Fibroblast of skin of right biceps (primary cell): Measurements from ENCODE around the gene NXN.
"Not testable (repeated sequence)": the region's sequence is repeated elsewhere in the genome, so short reads cannot be mapped to it uniquely, and the experiment has no call there.

Source experiments
- DNase-seq: peaks from one replicate; pipeline ENCODE4 v3.0.0-alpha.2; 2013

The NXN gene

DNA sequence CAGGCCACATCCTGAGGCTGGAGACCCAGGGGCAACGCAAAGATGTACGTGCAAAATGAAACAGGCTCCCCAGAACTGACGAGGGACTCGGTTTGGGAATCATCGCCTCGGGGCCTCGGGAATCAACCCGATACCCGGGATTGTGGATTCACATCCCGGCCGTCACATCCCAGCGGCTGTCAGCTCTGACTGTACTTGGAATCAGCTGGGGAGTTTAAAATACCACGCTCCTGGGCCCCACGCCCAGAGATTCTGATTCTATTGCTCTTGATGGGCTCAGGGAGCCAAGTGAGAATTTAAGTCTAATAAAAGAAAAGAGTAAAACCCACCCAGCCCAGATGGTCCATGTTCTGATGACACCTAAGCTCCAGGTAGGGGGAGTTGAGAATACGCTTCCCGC lies 155.2 kb downstream of the NXN start:
- DNase-seq = no peak

- no peak for DNase-seq
Observed at GRCh38 chr17:823501-823902, 156.1 kb downstream of the NXN start.

- no peak for DNase-seq
Observed at GRCh38 chr17:819251-819650, 160.3 kb downstream of the NXN start.

- DNase-seq = no peak
Observed at GRCh38 chr17:814371-814770, 165.2 kb downstream of the NXN start.

GRCh38 chr17:812638-813204 lies 166.9 kb downstream of the NXN start:
- no peak for DNase-seq

DNA sequence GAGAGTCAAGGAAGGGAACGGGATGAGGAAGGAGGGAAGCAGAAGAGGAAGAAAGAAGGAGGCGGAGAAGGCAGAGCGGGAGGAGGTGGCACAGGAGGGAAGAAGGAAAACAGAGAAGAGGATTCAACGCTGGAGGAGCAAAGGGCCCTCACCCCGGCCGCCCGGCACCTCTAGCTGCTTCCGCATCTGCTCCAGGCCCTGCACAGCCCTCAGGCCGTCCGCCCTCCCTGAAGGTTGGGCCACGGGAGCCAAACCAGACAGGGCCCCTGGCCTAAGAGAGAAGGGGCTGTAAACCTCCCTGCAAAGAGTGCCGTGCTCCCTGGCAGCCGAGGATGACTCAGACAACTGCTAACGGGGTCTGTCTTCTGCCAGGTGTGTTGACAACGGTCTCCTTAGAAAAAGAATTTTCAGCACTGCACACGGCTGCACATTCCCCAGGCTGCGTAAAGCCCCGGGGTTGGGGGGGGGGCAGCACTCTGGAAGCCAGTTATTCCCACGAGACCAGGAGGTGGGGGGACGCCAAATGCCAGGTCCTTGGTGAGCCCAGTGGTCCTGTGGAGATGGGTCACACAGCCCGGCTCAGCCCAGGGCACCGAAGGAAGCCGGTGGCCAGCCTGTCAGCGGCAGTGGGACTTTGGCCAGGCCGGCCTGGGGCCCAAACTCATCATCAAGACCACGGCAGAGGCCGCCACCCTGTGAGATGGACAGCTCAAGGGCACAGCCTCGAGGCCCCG lies 168.4 kb downstream of the NXN start:
- DNase-seq = no peak

- DNase-seq = no peak
Observed at GRCh38 chr17:807523-808294, 171.9 kb downstream of the NXN start.

DNA sequence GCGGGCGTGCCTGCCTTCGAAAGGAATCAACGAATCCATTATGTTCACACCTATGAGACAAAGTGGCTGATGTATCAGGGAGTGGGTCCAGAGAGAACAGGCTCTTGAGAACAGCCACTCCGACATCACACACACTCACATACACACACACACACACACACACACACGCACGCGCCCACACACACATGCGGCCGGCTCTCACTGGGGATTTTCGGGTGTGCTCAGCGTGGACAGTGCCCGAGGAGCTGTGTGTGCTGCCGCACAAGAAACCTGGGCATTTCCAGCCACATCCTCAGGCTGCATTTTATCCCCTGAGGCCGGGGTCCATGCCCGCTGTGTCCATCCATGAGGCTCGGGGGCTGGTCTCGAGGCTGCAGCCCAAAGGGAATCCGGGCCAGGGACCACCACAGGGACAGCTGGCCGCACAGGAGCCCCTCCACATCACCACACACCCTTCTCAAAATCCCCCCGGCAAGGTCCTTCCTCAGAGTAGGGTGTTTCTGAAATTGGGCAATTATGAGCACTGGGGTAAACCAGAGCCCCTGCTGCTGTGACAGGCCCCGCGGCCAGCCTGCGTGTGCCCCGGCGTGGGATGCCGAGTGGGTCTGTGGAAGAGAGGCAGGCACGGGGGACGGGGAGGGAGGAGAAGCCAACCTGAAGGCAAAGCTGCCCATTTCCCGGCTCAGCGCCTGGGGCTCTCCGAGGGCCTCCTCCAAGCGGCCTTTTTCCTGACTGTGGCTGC lies 172.6 kb downstream of the NXN start:
- no peak for DNase-seq

GRCh38 chr17:806346-806745 lies 173.2 kb downstream of the NXN start:
- DNase-seq = no peak

GRCh38 chr17:805886-806285 lies 173.7 kb downstream of the NXN start:
- not testable (repeated sequence) for DNase-seq

GRCh38 chr17:804541-805435 lies 174.8 kb downstream of the NXN start:
- DNase-seq = no peak

- no peak for DNase-seq
Observed at GRCh38 chr17:802901-803881, 176.4 kb downstream of the NXN start.

- no peak for DNase-seq
Observed at GRCh38 chr17:802481-802880, 177.1 kb downstream of the NXN start.

DNA sequence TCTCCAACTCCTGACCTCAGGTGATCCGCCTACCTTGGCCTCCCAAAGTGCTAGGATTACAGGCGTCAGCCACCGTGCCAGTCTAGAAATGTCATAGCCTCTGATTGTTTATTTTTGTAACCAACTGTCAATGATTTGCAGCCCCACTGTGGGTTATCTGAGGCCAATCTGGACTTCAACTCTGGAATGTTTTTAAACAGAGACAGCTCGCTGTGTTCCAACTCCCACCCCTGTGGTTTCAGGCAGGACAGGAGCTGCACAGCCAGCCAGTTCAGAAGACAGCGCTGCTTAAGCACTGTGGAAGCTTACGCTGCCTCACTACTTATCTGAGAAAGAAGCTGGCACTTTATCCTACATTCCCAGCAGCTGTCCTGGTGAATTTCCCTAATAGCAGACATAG lies 177.9 kb downstream of the NXN start:
- DNase-seq = no peak

- no peak for DNase-seq
Observed at GRCh38 chr17:800446-801242, 178.9 kb downstream of the NXN start.

GRCh38 chr17:799261-799660 lies 180.3 kb downstream of the NXN start:
- no peak for DNase-seq

DNA sequence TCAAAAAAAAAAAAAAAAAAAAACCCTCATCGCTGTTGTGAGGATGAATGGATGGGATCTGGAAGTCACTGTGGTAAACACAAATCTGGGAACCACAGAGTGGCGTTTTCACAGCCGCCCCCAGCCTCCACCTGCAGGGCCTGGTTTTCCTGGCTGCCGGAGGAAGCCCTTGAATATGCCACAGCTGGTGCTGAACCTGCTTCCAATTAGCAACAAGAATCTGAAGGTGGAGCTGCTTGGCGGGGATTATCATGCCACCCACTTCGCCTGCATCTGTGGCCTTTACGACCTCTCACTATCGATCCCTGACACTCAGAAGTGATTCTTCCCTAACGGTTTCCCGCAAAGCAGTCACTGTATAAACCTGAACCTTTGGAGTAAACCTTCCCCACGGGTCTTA lies 181.3 kb downstream of the NXN start:
- no peak for DNase-seq

- no peak for DNase-seq
Observed at GRCh38 chr17:797236-797840, 182.2 kb downstream of the NXN start.

GRCh38 chr17:796609-797008 lies 183.0 kb downstream of the NXN start:
- no peak for DNase-seq

- no peak for DNase-seq
Observed at GRCh38 chr17:795721-796120, 183.9 kb downstream of the NXN start.
